ENCODE measurements around the gene SDCCAG8.
A peak's percentile ranks its signal among the peaks of the same experiment; 100 is the strongest.
"Not testable (repeated sequence)": the region's sequence is repeated elsewhere in the genome, so short reads cannot be mapped to it uniquely, and the experiment has no call there.

Gene SDCCAG8

DNA sequence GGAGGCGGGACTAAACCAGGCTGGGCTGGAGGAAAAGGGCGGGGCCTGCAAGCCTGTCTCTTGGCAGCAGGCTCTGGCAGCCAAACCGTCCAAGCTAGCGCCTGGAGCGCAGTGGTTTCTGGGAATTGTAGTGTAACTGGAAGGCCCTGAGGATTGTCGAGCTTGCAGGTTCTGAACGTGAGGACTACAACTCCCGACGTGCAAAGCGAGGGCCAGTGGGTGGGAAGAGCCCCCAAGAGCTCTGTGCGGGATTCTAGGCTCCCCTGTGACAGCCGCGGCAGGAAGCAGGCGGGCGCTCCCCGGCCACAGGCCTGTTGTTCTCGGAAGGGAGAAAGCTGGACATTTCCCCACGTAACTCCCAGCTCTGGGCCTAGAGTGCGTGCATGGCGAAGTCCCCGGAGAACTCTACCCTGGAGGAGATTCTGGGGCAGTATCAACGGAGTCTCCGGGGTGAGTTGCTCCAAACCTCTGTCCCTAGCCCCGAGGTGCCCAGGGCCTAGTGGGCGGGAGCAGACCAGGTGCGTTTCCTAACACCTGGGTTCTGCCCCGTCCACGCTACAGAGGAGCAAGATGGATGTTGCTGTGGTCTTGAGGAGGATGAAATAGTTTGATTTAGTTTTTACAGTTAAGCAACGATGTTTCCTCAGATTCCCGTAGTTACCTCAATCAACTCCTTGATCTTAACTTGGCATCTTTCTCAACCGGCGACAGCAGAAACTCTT, at the start of gene SDCCAG8:
SDCCAG8 (plus strand) TSS at position 251 of the 722 bp plus-strand sequence; CDS start at position 384, 133 bp downstream.
- DNase-seq = peak; percentile 97

DNA sequence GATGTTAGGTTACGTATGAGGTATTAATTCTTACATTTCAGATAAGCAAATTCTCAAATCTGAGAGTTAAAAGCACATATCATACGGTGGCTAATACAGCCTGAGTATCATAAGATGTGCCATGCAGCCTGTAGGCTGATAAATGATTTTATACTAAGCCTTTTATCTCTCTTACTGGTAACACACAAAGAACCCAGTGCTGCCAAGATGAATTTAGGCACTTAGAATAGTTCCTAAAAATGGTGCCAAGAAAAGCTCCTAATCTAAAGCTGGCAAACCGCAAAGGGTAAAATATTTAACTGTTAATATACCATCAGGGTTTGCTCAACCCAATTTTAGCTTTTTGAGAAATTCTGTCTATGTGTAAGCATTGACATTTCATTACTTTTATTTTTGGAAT, 43.9 kb upstream of the SDCCAG8 start:
- not testable (repeated sequence) for DNase-seq

- DNase-seq = no peak
Measured at GRCh38 chr1:243213045-243213787, 42.6 kb upstream of the SDCCAG8 start.

- DNase-seq = not testable (repeated sequence)
Measured at GRCh38 chr1:243215276-243215875, 40.5 kb upstream of the SDCCAG8 start.

GRCh38 chr1:243216741-243217140, 39.1 kb upstream of the SDCCAG8 start:
- no peak for DNase-seq

GRCh38 chr1:243217349-243217748, 38.5 kb upstream of the SDCCAG8 start:
- no peak for DNase-seq

DNA sequence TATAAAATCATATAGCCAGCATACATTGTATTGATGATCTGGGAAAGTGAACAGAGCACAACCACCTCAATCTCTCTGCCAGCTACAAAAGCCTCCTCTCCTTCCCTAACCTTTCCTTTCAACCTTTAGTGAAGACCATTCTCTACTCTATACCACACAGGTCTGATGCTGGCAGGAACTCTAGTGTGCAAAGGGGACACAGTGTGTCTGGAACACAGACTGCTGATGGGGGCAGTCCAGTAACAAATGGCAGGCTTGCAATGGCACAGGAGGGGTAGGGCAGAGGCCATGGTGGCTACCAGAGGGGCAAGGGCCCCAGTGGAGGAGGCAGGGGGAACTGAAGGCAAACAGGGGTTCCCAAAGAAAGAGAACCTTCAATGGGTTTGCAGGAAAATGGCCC, 37.8 kb upstream of the SDCCAG8 start:
- DNase-seq = no peak

DNA sequence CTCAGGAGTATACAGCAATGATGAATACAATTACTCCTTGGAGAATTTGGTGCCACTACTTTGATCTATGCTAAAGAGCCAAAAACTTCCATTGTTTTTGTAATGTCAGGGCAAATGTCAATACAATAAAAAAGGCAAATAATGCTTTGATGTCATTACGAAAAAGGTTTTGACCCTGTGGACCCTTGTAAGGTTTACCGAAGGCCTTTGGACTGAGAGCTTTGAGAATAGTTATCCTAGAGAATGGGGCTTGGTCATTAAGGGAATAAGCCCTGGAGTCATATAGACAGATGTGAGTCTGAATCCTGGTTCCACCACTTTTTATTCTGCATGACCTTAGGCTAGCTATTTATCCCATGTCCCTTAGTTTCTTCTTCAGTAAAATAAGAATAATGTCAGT, 28.2 kb upstream of the SDCCAG8 start:
- no peak for DNase-seq

DNA sequence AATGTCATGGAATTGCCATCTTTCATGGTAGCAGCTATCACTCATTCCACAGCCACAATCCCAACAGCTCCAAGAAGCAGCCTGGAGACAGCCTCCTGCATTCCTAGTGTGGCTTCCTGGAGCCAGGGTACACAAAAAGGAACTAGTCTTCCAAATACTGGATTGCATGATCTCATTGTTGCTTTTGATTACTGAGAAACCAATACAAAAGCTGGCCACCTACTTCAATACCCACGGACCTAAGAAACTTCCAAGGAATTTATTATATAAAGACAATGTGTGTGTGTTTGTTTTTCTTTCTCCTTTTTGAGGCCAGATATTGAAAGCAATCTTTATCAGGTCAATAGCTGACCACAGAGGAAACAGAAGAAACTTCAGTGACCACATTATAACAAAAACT, 26.3 kb upstream of the SDCCAG8 start:
- DNase-seq = no peak

DNA sequence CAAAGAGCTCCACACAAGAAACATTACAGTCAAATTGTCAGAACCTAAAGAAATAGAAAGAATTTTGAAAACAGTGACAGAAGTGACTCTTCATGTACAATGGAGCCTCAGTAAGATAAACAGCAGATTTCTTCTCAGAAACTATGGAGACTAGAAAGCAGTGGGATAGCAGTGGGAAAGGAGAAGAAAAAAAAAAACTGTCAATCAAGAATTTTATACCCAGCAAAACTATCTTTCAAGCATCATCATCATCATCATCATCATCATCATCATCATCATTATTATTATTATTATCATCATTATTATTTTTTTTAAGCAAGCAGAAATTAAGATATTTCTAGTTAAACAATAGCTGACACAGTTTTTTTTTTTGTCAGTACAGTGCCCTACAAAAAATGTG, 24.9 kb upstream of the SDCCAG8 start:
- DNase-seq = no peak

DNA sequence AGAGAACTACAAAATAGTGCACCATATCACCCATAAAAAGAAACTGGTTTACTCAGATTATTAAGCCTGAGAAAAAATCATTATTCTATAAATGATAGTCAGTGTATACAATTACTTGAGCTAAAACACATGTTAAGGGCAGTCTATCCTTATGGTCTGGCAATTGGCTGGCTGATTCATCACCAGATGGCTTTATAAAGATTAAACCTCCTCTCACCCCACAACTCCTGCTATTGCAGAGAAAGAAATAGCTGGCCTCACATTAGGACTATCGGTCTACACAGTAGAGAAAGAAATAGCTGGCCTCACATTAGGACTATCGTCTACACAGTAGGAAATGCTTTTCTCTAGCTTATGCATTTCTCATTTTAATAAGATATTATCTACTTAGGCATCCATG, 21.9 kb upstream of the SDCCAG8 start:
- DNase-seq = no peak

DNA sequence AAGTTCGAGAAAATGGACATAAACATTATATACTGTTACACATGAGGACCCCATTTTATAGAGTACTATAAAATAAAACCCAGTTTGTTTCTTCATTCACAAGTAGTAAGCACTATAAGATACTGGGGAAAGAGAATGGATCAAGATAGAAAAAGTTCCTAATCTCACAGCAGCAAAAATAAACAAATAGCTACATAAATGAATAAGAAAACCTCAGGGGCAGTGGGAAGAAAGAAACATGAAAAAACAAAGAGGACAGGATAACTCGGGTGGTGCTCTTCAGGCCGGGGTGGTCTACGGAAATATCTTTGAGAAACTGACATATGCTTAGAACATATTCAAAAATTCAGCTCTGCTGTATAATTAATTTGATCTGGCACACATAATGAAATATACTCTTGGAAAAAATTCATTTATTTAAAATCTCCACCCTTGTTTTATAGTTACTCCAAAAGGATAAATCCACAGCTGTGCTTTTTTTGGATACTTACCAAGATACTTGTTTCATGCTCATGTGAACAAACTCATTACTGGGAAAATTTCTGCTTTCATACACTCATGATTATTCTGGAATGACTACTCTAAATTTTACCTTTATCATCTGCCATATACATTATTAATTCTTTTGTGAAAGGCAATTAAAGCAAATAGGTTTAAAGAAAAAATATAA, 20.7 kb upstream of the SDCCAG8 start:
- no peak for DNase-seq

- DNase-seq = no peak
Measured at GRCh38 chr1:243236604-243237252, 19.1 kb upstream of the SDCCAG8 start.

DNA sequence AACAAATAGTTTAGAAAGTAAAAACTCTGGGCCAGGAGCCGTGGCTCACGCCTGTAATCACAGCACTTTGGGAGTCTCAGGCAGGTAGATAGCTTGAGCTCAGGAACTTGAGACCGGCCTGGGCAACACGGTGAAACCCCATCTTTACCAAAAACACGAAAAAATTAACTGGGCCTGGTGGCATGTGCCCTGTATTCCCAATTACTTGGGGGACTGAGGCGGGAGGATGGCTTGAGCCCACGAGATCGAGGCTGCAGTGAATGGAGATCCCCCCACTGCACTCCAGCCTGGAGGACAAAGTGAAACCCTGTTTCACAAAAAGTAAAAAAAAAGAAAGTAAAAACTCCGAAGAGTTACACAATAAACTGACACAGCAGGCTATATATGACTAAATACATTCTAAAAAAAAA, 11.4 kb upstream of the SDCCAG8 start:
- DNase-seq = no peak

GRCh38 chr1:243246916-243247315, 8.9 kb upstream of the SDCCAG8 start:
- DNase-seq = peak; percentile 7

DNA sequence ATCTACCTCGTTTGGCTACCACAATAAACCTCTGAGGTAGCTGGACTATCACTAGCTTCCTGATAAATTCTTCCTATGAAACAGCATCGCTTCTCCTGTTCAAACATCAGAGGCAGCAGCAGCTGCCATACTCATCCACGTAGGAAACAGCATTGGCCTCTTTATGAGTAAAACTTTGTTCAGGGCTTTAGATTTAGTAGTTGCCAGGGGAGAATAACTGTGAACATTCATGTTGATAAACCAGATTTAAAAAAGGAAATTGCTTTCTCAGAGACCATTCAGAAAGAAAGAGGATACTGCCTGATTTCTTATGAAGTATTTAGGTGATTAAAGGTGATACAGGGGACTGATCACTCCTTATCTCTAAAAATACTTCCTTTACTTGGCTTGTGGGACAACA, 7.9 kb upstream of the SDCCAG8 start:
- no peak for DNase-seq

- no peak for DNase-seq
Measured at GRCh38 chr1:243249214-243249613, 6.6 kb upstream of the SDCCAG8 start.

- no peak for DNase-seq
Measured at GRCh38 chr1:243250102-243250501, 5.7 kb upstream of the SDCCAG8 start.

GRCh38 chr1:243251539-243251938, 4.3 kb upstream of the SDCCAG8 start:
- no peak for DNase-seq

GRCh38 chr1:243253211-243253925, 2.5 kb upstream of the SDCCAG8 start:
- DNase-seq = no peak

- no peak for DNase-seq
Measured at GRCh38 chr1:243253926-243254232, 2.0 kb upstream of the SDCCAG8 start.

DNA sequence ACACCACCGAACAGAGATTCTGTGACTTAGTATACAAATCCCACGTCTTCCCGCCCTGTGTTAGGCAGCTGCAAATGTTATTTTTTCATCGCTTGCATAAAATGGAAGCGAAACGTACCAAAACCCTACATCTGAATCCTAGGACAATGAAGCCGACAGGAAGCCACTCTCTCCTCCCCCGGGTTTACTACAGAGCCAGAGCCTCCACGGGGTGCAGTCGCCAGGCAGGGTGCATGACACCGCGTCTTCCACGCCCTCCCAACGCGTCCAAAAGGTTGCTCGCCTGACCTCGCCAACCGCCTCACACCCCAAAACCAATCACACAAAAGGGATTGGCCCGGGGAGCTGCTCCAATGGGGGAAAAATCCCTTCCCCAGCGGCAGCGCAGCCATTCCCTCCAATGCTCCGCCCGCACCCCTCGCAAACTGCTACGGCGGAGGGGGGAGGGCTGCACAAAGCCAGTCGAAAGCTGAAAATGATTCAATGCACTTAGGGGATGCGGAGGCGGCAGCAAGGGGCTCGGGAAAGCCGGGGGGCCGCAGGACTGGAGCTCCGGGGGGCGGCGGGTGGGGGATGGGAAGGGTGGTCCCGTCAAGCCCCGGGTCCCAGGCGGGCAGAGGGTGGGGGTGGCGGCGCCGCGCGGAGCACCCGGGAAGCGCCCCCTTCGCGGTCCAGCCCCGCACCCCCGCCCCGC, 1.5 kb upstream of the SDCCAG8 start:
- peak; percentile 37 for DNase-seq

Measured in CD4-positive, alpha-beta T cell treated with Interleukin-4 for 4 hours (primary cell).